SK-N-SH (cell line): ENCODE measurements around the gene IRAK4. TPM values are rescaled to one million over a fixed set of nuclear protein-coding genes. Genes with fewer than 3 reads are reported as not detected.
A peak's percentile ranks its signal among the peaks of the same experiment; 100 is the strongest.

Source experiments
- CTCF ChIA-PET: fragments of 300-600, 350-600 bp; formaldehyde crosslinking; extraction: SDS; loops from one replicate; lab custom pipeline; 2021; lab: Yijun Ruan, JAX
- POLR2A ChIA-PET: fragments of 350-600 bp; sonication (Branson Sonifier 250); formaldehyde crosslinking; extraction: SDS; loops from one replicate; lab custom pipeline; 2020; ENCODE audit warnings: antibody characterized with exemption, inconsistent platforms; lab: Yijun Ruan, JAX
- DNase-seq: peaks from one replicate; pipeline ENCODE4 v3.0.0; 2012
- H2AFZ ChIP-seq: fragments of 200-600 bp; sonication (generic); 2 replicates; pipeline ENCODE4 v1.8.1; 2016; ENCODE audit warnings: antibody characterized with exemption, mild to moderate bottlenecking, low read depth
- H3F3A ChIP-seq: fragments of 200-600 bp; sonication (generic); replicated peaks from 2 replicates; pipeline ENCODE3; 2016; ENCODE audit warnings: antibody characterized with exemption, mild to moderate bottlenecking; ENCODE audit not compliant: insufficient read depth
- H3K27ac ChIP-seq, 2 experiments: fragments of 200-500 bp in 1 of 2; fragments of 200-600 bp in 1 of 2; sonication (Bioruptor generic) in 1 of 2; sonication (generic), shearing (Covaris generic) in 1 of 2; 2 replicates each; pipeline versions ENCODE4 v1.5.1 to v1.6.1; 2014 to 2016; ENCODE audit warnings: low read depth in 2 of 2, inconsistent platforms in 1 of 2, low read length in 1 of 2, mild to moderate bottlenecking in 1 of 2, mixed read lengths in 1 of 2
- H3K27me3 ChIP-seq: fragments of 200-600 bp; sonication (generic), shearing (Covaris generic); 2 replicates; pipeline ENCODE4 v1.6.1; 2016; ENCODE audit warnings: mixed run types; ENCODE audit not compliant: insufficient read depth
- H3K36me3 ChIP-seq, 2 experiments: fragments of 200-500 bp in 1 of 2; fragments of 200-600 bp in 1 of 2; sonication (Bioruptor generic) in 1 of 2; sonication (generic) in 1 of 2; replicated peaks in 1 of 2; 2 replicates each; pipeline versions ENCODE3 to v1.5.1; 2014 to 2016; ENCODE audit warnings: low read length in 1 of 2, mild to moderate bottlenecking in 1 of 2; ENCODE audit not compliant: insufficient read depth in 2 of 2, control insufficient read depth in 1 of 2
- H3K4me1 ChIP-seq, 2 experiments: fragments of 200-500 bp in 1 of 2; fragments of 200-600 bp in 1 of 2; sonication (Bioruptor generic) in 1 of 2; sonication (generic), shearing (Covaris generic) in 1 of 2; 2 replicates each; pipeline versions ENCODE4 v1.5.1 to v1.6.1; 2014 to 2016; ENCODE audit warnings: low read depth in 1 of 2, low read length in 1 of 2, mixed run types in 1 of 2; ENCODE audit not compliant: insufficient read depth in 2 of 2, control insufficient read depth in 1 of 2
- H3K4me2 ChIP-seq: fragments of 200-600 bp; sonication (generic), shearing (Covaris generic); 2 replicates; pipeline ENCODE4 v1.6.1; 2017; ENCODE audit warnings: mixed run types
- H3K4me3 ChIP-seq, 2 experiments: fragments of 200-500 bp in 1 of 2; fragments of 200-600 bp in 1 of 2; sonication (Bioruptor generic) in 1 of 2; sonication (generic), shearing (Covaris generic) in 1 of 2; 2 replicates each; pipeline versions ENCODE4 v1.5.1 to v1.8.1; 2014 to 2016; ENCODE audit warnings: low read depth in 2 of 2, inconsistent platforms in 1 of 2, low read length in 1 of 2, mild to moderate bottlenecking in 1 of 2, mixed read lengths in 1 of 2, moderate library complexity in 1 of 2
- H3K79me2 ChIP-seq: fragments of 200-600 bp; sonication (generic); 2 replicates; pipeline ENCODE4 v1.8.1; 2017; ENCODE audit warnings: mild to moderate bottlenecking; ENCODE audit not compliant: insufficient read depth
- H3K9ac ChIP-seq: fragments of 200-600 bp; sonication (generic); 2 replicates; pipeline ENCODE4 v1.6.1; 2017; ENCODE audit warnings: mixed run types
- H3K9me2 ChIP-seq: fragments of 200-600 bp; sonication (generic); 2 replicates; pipeline ENCODE4 v1.6.1; 2017; ENCODE audit warnings: mixed run types
- H3K9me3 ChIP-seq: fragments of 200-600 bp; sonication (generic); 2 replicates; pipeline ENCODE4 v1.6.1; 2017; ENCODE audit warnings: mixed run types, mild to moderate bottlenecking, moderate library complexity
- H4K20me1 ChIP-seq: fragments of 200-600 bp; sonication (generic); 2 replicates; pipeline ENCODE4 v1.6.1; 2017; ENCODE audit warnings: mild to moderate bottlenecking, mixed run types; ENCODE audit not compliant: insufficient read depth
- ELF1 ChIP-seq: IDR thresholded peaks from 2 replicates; pipeline ENCODE4 v1.4.0; 2012
- EP300 ChIP-seq, 2 experiments: IDR thresholded peaks; 2 replicates each; pipeline versions ENCODE4 v1.4.0 to v1.6.1; 2012; ENCODE audit warnings: borderline replicate concordance in 1 of 2, low read depth in 1 of 2, low read length in 1 of 2
- EZH2phosphoT487 ChIP-seq: fragments of 200-600 bp; sonication (generic); IDR thresholded peaks from 2 replicates; pipeline ENCODE4 v1.6.1; 2017; ENCODE audit warnings: low read depth, mixed run types, mild to moderate bottlenecking, antibody characterized with exemption, moderate library complexity, borderline replicate concordance
- FOSL2 ChIP-seq: IDR thresholded peaks from 2 replicates; pipeline ENCODE4 v1.4.0; 2012; ENCODE audit warnings: low read depth, mild to moderate bottlenecking, moderate library complexity, borderline replicate concordance
- FOXM1 ChIP-seq: IDR thresholded peaks from 2 replicates; pipeline ENCODE4 v1.4.0; 2012; ENCODE audit warnings: low read depth, mild to moderate bottlenecking
- JUND ChIP-seq: IDR thresholded peaks from 2 replicates; pipeline ENCODE4 v1.4.0; 2012
- MAX ChIP-seq: IDR thresholded peaks from 2 replicates; pipeline ENCODE4 v1.4.0; 2012; ENCODE audit warnings: low read depth
- MEF2A ChIP-seq: IDR thresholded peaks from 2 replicates; pipeline ENCODE4 v1.4.0; 2012; ENCODE audit warnings: low read depth, borderline replicate concordance
- NFIC ChIP-seq: IDR thresholded peaks from 2 replicates; pipeline ENCODE4 v1.4.0; 2012; ENCODE audit warnings: borderline replicate concordance
- RXRA ChIP-seq: IDR thresholded peaks from 2 replicates; pipeline ENCODE4 v1.4.0; 2012; ENCODE audit warnings: low read depth, mild to moderate bottlenecking, borderline replicate concordance
- SMC3 ChIP-seq: IDR thresholded peaks from 2 replicates; pipeline ENCODE4 v1.6.1; 2012; ENCODE audit warnings: low read depth, low read length, improper control_type of control experiment
- TCF12 ChIP-seq: IDR thresholded peaks from 2 replicates; pipeline ENCODE4 v1.4.0; 2012
- TEAD4 ChIP-seq: IDR thresholded peaks from 2 replicates; pipeline ENCODE4 v1.4.0; 2012; ENCODE audit warnings: mild to moderate bottlenecking, borderline replicate concordance; ENCODE audit not compliant: insufficient read depth
- WGBS: methylation state at CpG from one replicate; pipeline ENCODE4 v1.1.6; 2017; ENCODE audit warnings: low lambda C conversion rate; 5-methylcytosine and 5-hydroxymethylcytosine counted together
- polyA plus RNA-seq, 3 experiments: library from polyadenylated mRNA; depleted of rRNA; stranded (reverse); fragments of >200 nt; gene quantifications; 2 replicates each; pipeline ENCODE4 v1.2.3, GENCODE V29; 2012
- TF ChIP-seq, protein P1 (sequence below): IDR thresholded peaks from 2 replicates; pipeline ENCODE4 v1.6.1; 2012; ENCODE audit warnings: mild to moderate bottlenecking, low read depth, low read length, moderate library complexity
- TF ChIP-seq, protein P2 (sequence below): fragments of 200-600 bp; sonication (generic); IDR thresholded peaks from 2 replicates; pipeline ENCODE4 v1.6.1; 2017; ENCODE audit warnings: antibody characterized with exemption, mild to moderate bottlenecking, moderate library complexity
- TF ChIP-seq, protein P3 (sequence below): IDR thresholded peaks from 2 replicates; pipeline ENCODE4; 2012

IRAK4 gene
- polyA plus RNA-seq, 1 of the 3 experiments (the other 2 are of a cell fraction), result 5.1 TPM

DNA sequence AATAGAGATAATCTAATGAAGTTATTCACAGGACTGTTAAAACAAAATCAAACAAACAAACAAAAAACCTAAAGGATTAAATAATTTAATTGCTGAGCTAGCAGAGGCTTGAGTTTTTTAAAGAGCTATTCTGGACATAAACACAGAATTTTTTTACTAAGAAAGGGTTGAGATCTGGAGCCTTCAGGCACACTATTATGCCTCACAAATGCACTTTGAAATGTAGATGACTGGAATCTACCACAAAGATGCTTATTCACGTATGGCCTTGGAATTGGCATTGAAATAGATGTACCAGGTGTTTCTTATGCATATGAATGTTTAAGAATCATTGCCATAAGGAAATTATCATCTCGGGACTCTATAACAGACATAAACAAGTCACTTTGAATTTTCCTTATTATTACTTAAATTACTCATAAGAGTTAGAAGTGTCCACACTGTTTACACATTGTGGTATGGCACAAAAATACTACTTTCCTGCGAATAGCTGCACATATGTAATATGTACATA lies 21.8 kb upstream of the IRAK4 start:
- H3K9ac ChIP-seq, result no peak overlapping the region
- H3K9me2 ChIP-seq, result no peaks in the 10 kb centered on the region
- no peaks in the 10 kb centered on the region for H3K27me3 ChIP-seq
- TF ChIP-seq FOXM1, result no peak
- TF ChIP-seq, protein P1, sequence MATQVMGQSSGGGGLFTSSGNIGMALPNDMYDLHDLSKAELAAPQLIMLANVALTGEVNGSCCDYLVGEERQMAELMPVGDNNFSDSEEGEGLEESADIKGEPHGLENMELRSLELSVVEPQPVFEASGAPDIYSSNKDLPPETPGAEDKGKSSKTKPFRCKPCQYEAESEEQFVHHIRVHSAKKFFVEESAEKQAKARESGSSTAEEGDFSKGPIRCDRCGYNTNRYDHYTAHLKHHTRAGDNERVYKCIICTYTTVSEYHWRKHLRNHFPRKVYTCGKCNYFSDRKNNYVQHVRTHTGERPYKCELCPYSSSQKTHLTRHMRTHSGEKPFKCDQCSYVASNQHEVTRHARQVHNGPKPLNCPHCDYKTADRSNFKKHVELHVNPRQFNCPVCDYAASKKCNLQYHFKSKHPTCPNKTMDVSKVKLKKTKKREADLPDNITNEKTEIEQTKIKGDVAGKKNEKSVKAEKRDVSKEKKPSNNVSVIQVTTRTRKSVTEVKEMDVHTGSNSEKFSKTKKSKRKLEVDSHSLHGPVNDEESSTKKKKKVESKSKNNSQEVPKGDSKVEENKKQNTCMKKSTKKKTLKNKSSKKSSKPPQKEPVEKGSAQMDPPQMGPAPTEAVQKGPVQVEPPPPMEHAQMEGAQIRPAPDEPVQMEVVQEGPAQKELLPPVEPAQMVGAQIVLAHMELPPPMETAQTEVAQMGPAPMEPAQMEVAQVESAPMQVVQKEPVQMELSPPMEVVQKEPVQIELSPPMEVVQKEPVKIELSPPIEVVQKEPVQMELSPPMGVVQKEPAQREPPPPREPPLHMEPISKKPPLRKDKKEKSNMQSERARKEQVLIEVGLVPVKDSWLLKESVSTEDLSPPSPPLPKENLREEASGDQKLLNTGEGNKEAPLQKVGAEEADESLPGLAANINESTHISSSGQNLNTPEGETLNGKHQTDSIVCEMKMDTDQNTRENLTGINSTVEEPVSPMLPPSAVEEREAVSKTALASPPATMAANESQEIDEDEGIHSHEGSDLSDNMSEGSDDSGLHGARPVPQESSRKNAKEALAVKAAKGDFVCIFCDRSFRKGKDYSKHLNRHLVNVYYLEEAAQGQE, result no peak
- TF ChIP-seq, protein P2, sequence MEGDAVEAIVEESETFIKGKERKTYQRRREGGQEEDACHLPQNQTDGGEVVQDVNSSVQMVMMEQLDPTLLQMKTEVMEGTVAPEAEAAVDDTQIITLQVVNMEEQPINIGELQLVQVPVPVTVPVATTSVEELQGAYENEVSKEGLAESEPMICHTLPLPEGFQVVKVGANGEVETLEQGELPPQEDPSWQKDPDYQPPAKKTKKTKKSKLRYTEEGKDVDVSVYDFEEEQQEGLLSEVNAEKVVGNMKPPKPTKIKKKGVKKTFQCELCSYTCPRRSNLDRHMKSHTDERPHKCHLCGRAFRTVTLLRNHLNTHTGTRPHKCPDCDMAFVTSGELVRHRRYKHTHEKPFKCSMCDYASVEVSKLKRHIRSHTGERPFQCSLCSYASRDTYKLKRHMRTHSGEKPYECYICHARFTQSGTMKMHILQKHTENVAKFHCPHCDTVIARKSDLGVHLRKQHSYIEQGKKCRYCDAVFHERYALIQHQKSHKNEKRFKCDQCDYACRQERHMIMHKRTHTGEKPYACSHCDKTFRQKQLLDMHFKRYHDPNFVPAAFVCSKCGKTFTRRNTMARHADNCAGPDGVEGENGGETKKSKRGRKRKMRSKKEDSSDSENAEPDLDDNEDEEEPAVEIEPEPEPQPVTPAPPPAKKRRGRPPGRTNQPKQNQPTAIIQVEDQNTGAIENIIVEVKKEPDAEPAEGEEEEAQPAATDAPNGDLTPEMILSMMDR, result no peak
- TF ChIP-seq MAX, result no peak
- TF ChIP-seq EP300 (IDR thresholded peaks at IDR 0.05; ENCODE audit: borderline replicate concordance in 1 of 2, low read depth in 1 of 2, low read length in 1 of 2), result no peak
- no peak for TF ChIP-seq ELF1
- TF ChIP-seq EZH2phosphoT487, result no peak
- TF ChIP-seq RXRA, result no peak
- no peak for TF ChIP-seq JUND
- TF ChIP-seq MEF2A, result no peak
- no peak for TF ChIP-seq SMC3
- CTCF ChIA-PET, result no interaction called here
- H3K4me2 ChIP-seq, result peak overlapping the region; percentile 21; the same call in 1 of the 2 replicates
- no peaks in the 10 kb centered on the region for H3K9me3 ChIP-seq
- H3K4me1 ChIP-seq, result peaks cover 0 to 17% of the 10 kb centered on the region in 2 experiments; a peak in 2 of 4 replicates
- H3K79me2 ChIP-seq, result no peaks in the 10 kb centered on the region
- POLR2A ChIA-PET, result no interaction called here
- WGBS, result 85% methylated on average over 3 of the region's 3 CpGs
- no peak overlapping the region for H3K4me3 ChIP-seq
- no peaks in the 10 kb centered on the region for H4K20me1 ChIP-seq
- H2AFZ ChIP-seq, result no peak overlapping the region
- H3K27ac ChIP-seq, result no peak overlapping the region
- no peak for DNase-seq
- H3K36me3 ChIP-seq, result peaks cover 9 to 24% of the 10 kb centered on the region in 2 experiments
- H3F3A ChIP-seq, result peaks cover 4% of the 10 kb centered on the region

DNA sequence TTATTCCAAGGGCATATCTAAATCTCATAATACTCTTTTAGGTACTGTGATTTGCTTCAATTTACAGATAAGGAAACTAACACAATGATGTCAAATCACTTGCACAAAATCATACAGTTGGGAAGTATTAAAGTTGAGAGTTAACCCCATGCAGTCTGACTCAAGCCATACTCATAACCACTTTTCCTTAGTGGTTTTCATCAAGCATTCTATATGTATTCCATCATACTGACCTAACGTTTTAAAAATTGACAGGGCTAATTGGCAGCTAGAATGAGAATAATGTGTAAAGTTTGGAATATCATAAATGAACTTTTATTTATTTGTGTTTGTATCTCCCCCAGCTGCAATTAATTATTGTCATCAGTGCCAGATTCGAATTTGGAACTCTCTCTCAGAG lies 21.1 kb upstream of the IRAK4 start:
- peak overlapping the region in 1 of 2 experiments; percentile 7; a peak in 1 of 4 replicates for H3K27ac ChIP-seq
- no peaks in the 10 kb centered on the region for H3K9me3 ChIP-seq
- no peak overlapping the region for H3K9ac ChIP-seq
- no peak overlapping the region for H3K4me2 ChIP-seq
- POLR2A ChIA-PET, result no interaction called here
- H3K36me3 ChIP-seq, result peaks cover 9 to 24% of the 10 kb centered on the region in 2 experiments
- no peak for DNase-seq
- peaks cover 0 to 17% of the 10 kb centered on the region in 2 experiments; a peak in 2 of 4 replicates for H3K4me1 ChIP-seq
- peaks cover 8% of the 10 kb centered on the region for H3F3A ChIP-seq
- TF ChIP-seq FOSL2, result peak; percentile 68
- TF ChIP-seq SMC3, result no peak
- peak; percentile 32; the same call in 1 of the 2 replicates for TF ChIP-seq TEAD4
- TF ChIP-seq, protein P3, sequence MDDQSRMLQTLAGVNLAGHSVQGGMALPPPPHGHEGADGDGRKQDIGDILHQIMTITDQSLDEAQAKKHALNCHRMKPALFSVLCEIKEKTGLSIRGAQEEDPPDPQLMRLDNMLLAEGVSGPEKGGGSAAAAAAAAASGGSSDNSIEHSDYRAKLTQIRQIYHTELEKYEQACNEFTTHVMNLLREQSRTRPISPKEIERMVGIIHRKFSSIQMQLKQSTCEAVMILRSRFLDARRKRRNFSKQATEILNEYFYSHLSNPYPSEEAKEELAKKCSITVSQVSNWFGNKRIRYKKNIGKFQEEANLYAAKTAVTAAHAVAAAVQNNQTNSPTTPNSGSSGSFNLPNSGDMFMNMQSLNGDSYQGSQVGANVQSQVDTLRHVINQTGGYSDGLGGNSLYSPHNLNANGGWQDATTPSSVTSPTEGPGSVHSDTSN, result peak; percentile 80
- peak; percentile 81 for TF ChIP-seq TCF12
- peak in 1 of 2 experiments; percentile 72; a peak in 2 of 4 replicates for TF ChIP-seq EP300 (IDR thresholded peaks at IDR 0.05; ENCODE audit: borderline replicate concordance in 1 of 2, low read depth in 1 of 2, low read length in 1 of 2)
- no peak for TF ChIP-seq FOXM1
- 0 out of 2 replicates have a peak, but pooled peaks have one; percentile 26 for TF ChIP-seq RXRA
- TF ChIP-seq, protein P1, result no peak
- TF ChIP-seq NFIC, result 0 out of 2 replicates have a peak, but pooled peaks have one; percentile 17
- peak; percentile 60 for TF ChIP-seq JUND
- TF ChIP-seq, all 33 proteins: peak for 8
- Histone ChIP-seq H2AFZ (no peak overlapping the region), H3K79me2 (no peaks in the 10 kb centered on the region), H3K4me3 (no peak overlapping the region), H4K20me1 (no peaks in the 10 kb centered on the region), H3K9me2 (no peaks in the 10 kb centered on the region), H3K27me3 (no peaks in the 10 kb centered on the region)
- WGBS, result 24% methylated on average over 2 of the region's 2 CpGs
- CTCF ChIA-PET, result interaction anchor here (0.9 kb wide), 1 partner anchor 12 kb away, joined by 3 read pairs; no protein-coding TSS in a partner anchor
